BJ (cell line): Measurements from ENCODE around the gene GABRA5. TPM values are rescaled to one million over a fixed set of nuclear protein-coding genes. Genes with fewer than 3 reads are reported as not detected.

Experiments used
- CTCF ChIA-PET: fragments of 350-600 bp; formaldehyde crosslinking; extraction: SDS; loops from one replicate; lab custom pipeline; 2021; ENCODE audit warnings: antibody characterized with exemption, inconsistent platforms; lab: Yijun Ruan, JAX
- POLR2A ChIA-PET: fragments of 300-600 bp; sonication (Branson Sonifier 250); formaldehyde crosslinking; extraction: SDS; loops from one replicate; lab custom pipeline; 2021; ENCODE audit warnings: antibody characterized with exemption; lab: Charles Lee
- DNase-seq: peaks from one replicate; pipeline ENCODE4 v3.0.0-alpha.2; 2011; ENCODE audit warnings: low read depth
- H3K27me3 ChIP-seq: 2 replicates; pipeline ENCODE4 v1.6.0; 2011; ENCODE audit warnings: low read length; ENCODE audit not compliant: control insufficient read depth, insufficient read depth
- H3K36me3 ChIP-seq: 2 replicates; pipeline ENCODE4 v1.5.1; 2011; ENCODE audit warnings: low read length; ENCODE audit not compliant: control insufficient read depth, insufficient read depth
- H3K4me3 ChIP-seq: 2 replicates; pipeline ENCODE4 v1.5.1; 2011; ENCODE audit warnings: low read depth, mild to moderate bottlenecking, control low read depth, low read length
- CTCF ChIP-seq: IDR thresholded peaks from 2 replicates; pipeline ENCODE4 v1.5.1; 2011; ENCODE audit warnings: low read depth, mild to moderate bottlenecking, control low read depth, inconsistent platforms, low read length, moderate library complexity; ENCODE audit not compliant: insufficient read depth
- polyA plus RNA-seq: library from polyadenylated mRNA; depleted of rRNA; stranded (reverse); fragments of >200 nt; gene quantifications from 2 replicates; pipeline ENCODE4 v1.2.3, GENCODE V29; 2011

The GABRA5 gene
- polyA plus RNA-seq, 1 experiment, result 0.40 TPM

GRCh38 chr15:26875476-26875850 lies 8.6 kb downstream of the GABRA5 start:
- POLR2A ChIA-PET, result no interaction called here
- H3K36me3 ChIP-seq, result no peaks in the 10 kb centered on the region
- CTCF ChIA-PET, result no interaction called here
- no peak for TF ChIP-seq CTCF
- no peak for DNase-seq
- no peak overlapping the region for H3K4me3 ChIP-seq
- H3K27me3 ChIP-seq, result no peaks in the 10 kb centered on the region

GRCh38 chr15:26877831-26878230 lies 11.0 kb downstream of the GABRA5 start:
- no peaks in the 10 kb centered on the region for H3K27me3 ChIP-seq
- no peak for DNase-seq
- POLR2A ChIA-PET, result no interaction called here
- no peak for TF ChIP-seq CTCF
- H3K4me3 ChIP-seq, result no peak overlapping the region
- H3K36me3 ChIP-seq, result no peaks in the 10 kb centered on the region
- CTCF ChIA-PET, result interaction anchor here (1.5 kb wide), 1 partner anchor 12 kb away, joined by 4 read pairs; no protein-coding TSS in a partner anchor

GRCh38 chr15:26879706-26880105 lies 12.8 kb downstream of the GABRA5 start:
- ChIA-PET CTCF (interaction anchor here (1.5 kb wide), 2 partner anchors 8 to 12 kb away, joined by 3 to 5 read pairs; no protein-coding TSS in a partner anchor), POLR2A (no interaction called here)
- no peaks in the 10 kb centered on the region for H3K27me3 ChIP-seq
- no peak for DNase-seq
- no peak for TF ChIP-seq CTCF
- no peak overlapping the region for H3K4me3 ChIP-seq
- no peaks in the 10 kb centered on the region for H3K36me3 ChIP-seq

- no peak for TF ChIP-seq CTCF
- H3K27me3 ChIP-seq, result no peaks in the 10 kb centered on the region
- H3K4me3 ChIP-seq, result no peak overlapping the region
- POLR2A ChIA-PET, result no interaction called here
- H3K36me3 ChIP-seq, result no peaks in the 10 kb centered on the region
- DNase-seq, result no peak
- CTCF ChIA-PET, result interaction anchor here (1.3 to 1.5 kb wide), 2 partner anchors 9 kb away, joined by 3 to 6 read pairs; no protein-coding TSS in a partner anchor
Measured at GRCh38 chr15:26882112-26882511, 15.2 kb downstream of the GABRA5 start.

GRCh38 chr15:26882616-26883365 lies 15.9 kb downstream of the GABRA5 start:
- ChIA-PET CTCF (interaction anchor here (1.3 kb wide), 1 partner anchor 9 kb away, joined by 6 read pairs; no protein-coding TSS in a partner anchor), POLR2A (no interaction called here)
- no peak for DNase-seq
- TF ChIP-seq CTCF, result no peak
- no peak overlapping the region for H3K4me3 ChIP-seq
- no peaks in the 10 kb centered on the region for H3K27me3 ChIP-seq
- H3K36me3 ChIP-seq, result no peaks in the 10 kb centered on the region
